ENCODE results near the gene AVEN. TPM values are rescaled to one million over a fixed set of nuclear protein-coding genes. Genes with fewer than 3 reads are reported as not detected.

AVEN gene
- polyA plus RNA-seq, 1 donor (not counting 4 experiments of a cell fraction or from before 2014, with no cell fraction given), result 16.6 TPM

DNA sequence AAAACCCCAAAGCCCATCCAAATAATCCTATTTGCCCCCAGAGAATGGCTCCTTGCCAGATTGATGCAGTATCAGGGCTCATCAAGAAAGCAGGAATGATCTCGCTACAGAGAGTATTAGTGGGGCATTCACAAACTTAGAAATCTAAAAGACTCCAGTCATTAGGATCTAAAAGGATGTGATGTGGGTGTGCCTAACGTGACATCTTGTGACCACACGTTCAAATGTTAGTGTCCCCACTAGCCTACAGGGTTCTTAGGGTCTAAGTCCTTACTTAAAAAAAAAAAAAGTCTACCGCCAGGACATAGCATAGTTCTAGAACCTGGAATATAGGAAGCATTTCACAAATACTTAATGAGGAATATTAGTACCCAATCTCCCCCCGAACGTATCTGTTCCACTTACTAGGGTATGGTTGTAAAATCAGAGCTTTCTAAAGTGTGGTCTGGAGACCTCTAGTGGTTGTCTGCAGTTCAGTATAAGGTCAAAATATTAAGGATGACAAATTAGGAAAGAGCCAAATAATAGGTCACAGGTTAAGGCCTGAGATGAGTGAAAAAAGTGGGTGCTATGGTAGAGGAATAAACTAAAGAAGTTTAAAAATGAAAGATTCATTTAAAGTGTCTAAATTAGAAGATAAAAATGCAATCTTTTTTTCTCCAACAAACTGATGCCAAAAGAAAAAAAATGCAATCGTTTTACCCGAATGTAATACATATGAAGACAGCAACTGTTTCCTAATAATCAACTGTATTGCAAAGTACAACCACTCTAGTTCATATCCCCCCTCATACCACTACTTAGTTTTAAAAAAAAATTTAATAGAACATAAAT is 75.0 kb downstream of the AVEN start:
- FAIRE-seq (no peak), DNase-seq (ENCODE audit: low read depth, low spot score) (no peak)
- H3K79me2 ChIP-seq (ENCODE audit: control insufficient read depth, insufficient read depth, low read length), result no peaks in the 10 kb centered on the region
- H3K4me2 ChIP-seq (ENCODE audit: control insufficient read depth, extremely low read depth, insufficient read depth, low read depth, low read length), result no peak overlapping the region
- no peaks in the 10 kb centered on the region for H3K9me3 ChIP-seq (ENCODE audit: control insufficient read depth, low read depth, low read length)
- no peak overlapping the region for H3K4me3 ChIP-seq (ENCODE audit: control insufficient read depth in 2 of 3, extremely low read depth in 1 of 3, insufficient read depth in 2 of 3, low read depth in 1 of 3, low read length in 3 of 3)
- dilution Hi-C loops (cut with MboI; ENCODE audit: extremely low pct_ligation_motif_present, low sequenced_read_pairs), result loop anchor here (25.0 kb wide), 1 partner anchor 227 kb away; no protein-coding TSS in a partner anchor
- no peak for TF ChIP-seq EZH2 (IDR thresholded peaks at IDR 0.05; ENCODE audit: low read length)
- TF ChIP-seq, protein P1, sequence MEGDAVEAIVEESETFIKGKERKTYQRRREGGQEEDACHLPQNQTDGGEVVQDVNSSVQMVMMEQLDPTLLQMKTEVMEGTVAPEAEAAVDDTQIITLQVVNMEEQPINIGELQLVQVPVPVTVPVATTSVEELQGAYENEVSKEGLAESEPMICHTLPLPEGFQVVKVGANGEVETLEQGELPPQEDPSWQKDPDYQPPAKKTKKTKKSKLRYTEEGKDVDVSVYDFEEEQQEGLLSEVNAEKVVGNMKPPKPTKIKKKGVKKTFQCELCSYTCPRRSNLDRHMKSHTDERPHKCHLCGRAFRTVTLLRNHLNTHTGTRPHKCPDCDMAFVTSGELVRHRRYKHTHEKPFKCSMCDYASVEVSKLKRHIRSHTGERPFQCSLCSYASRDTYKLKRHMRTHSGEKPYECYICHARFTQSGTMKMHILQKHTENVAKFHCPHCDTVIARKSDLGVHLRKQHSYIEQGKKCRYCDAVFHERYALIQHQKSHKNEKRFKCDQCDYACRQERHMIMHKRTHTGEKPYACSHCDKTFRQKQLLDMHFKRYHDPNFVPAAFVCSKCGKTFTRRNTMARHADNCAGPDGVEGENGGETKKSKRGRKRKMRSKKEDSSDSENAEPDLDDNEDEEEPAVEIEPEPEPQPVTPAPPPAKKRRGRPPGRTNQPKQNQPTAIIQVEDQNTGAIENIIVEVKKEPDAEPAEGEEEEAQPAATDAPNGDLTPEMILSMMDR (optimal IDR thresholded peaks at IDR 0.05 in 1 of 3, IDR thresholded peaks at IDR 0.05 in 1 of 3, conservative IDR thresholded peaks at IDR 0.05 in 1 of 3; ENCODE audit: extremely low read depth in 1 of 3, insufficient read depth in 2 of 3, low read length in 3 of 3), result peak in 2 of 3 experiments; percentile 53 to 59
- no peak overlapping the region for H2AFZ ChIP-seq (ENCODE audit: control insufficient read depth, low read length)
- H3K9me1 ChIP-seq (ENCODE audit: control insufficient read depth, extremely low read depth, insufficient read depth, low read length), result no peaks in the 10 kb centered on the region
- H3K9ac ChIP-seq (ENCODE audit: control insufficient read depth, extremely low read depth, insufficient read depth, low read length), result no peak overlapping the region
- H4K20me1 ChIP-seq (ENCODE audit: control insufficient read depth, extremely low read depth, insufficient read depth, low read length), result no peaks in the 10 kb centered on the region
- no peaks in the 10 kb centered on the region for H3K27me3 ChIP-seq (ENCODE audit: control insufficient read depth, extremely low read depth, insufficient read depth, low read length)
- H3K36me3 ChIP-seq (ENCODE audit: control insufficient read depth in 2 of 2, extremely low read depth in 1 of 2, insufficient read depth in 2 of 2, low read length in 2 of 2), result no peaks in the 10 kb centered on the region
- no peak overlapping the region for H3K27ac ChIP-seq (ENCODE audit: control insufficient read depth, insufficient read depth, low read length)
- H3K4me1 ChIP-seq (ENCODE audit: control insufficient read depth, extremely low read depth, insufficient read depth, low read length), result no peaks in the 10 kb centered on the region

DNA sequence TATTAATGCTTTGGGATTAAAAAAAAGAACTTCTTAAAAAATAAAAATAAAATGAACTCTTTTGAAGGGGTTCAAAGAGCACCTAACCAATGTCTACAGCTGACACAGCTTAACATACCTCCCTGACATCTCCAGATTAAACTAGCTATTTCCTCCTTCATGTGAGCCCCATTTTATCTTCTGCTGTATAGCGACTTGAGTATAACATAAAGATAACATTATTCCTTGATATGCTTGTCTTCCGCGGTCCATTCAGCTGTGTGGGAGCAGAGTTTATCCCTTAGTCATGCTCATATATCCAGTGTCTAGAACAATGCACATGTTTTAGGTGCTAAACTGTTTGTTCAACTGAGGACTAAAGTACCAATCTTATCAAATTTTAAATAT is 78.5 kb downstream of the AVEN start:
- FAIRE-seq (no peak), DNase-seq (ENCODE audit: low read depth, low spot score) (no peak)
- no peak overlapping the region for H3K27ac ChIP-seq (ENCODE audit: control insufficient read depth, insufficient read depth, low read length)
- H3K9me1 ChIP-seq (ENCODE audit: control insufficient read depth, extremely low read depth, insufficient read depth, low read length), result no peaks in the 10 kb centered on the region
- no peaks in the 10 kb centered on the region for H3K36me3 ChIP-seq (ENCODE audit: control insufficient read depth in 2 of 2, extremely low read depth in 1 of 2, insufficient read depth in 2 of 2, low read length in 2 of 2)
- TF ChIP-seq, protein P1 (optimal IDR thresholded peaks at IDR 0.05 in 1 of 3, IDR thresholded peaks at IDR 0.05 in 1 of 3, conservative IDR thresholded peaks at IDR 0.05 in 1 of 3; ENCODE audit: extremely low read depth in 1 of 3, insufficient read depth in 2 of 3, low read length in 3 of 3), result no peak
- no peak for TF ChIP-seq EZH2 (IDR thresholded peaks at IDR 0.05; ENCODE audit: low read length)
- H3K4me2 ChIP-seq (ENCODE audit: control insufficient read depth, extremely low read depth, insufficient read depth, low read depth, low read length), result no peak overlapping the region
- no peaks in the 10 kb centered on the region for H4K20me1 ChIP-seq (ENCODE audit: control insufficient read depth, extremely low read depth, insufficient read depth, low read length)
- no peak overlapping the region for H3K4me3 ChIP-seq (ENCODE audit: control insufficient read depth in 2 of 3, extremely low read depth in 1 of 3, insufficient read depth in 2 of 3, low read depth in 1 of 3, low read length in 3 of 3)
- no peak overlapping the region for H3K9ac ChIP-seq (ENCODE audit: control insufficient read depth, extremely low read depth, insufficient read depth, low read length)
- no peak overlapping the region for H2AFZ ChIP-seq (ENCODE audit: control insufficient read depth, low read length)
- dilution Hi-C loops (cut with MboI; ENCODE audit: extremely low pct_ligation_motif_present, low sequenced_read_pairs), result loop anchor here (25.0 kb wide), 1 partner anchor 223 kb away; no protein-coding TSS in a partner anchor
- H3K4me1 ChIP-seq (ENCODE audit: control insufficient read depth, extremely low read depth, insufficient read depth, low read length), result no peaks in the 10 kb centered on the region
- H3K79me2 ChIP-seq (ENCODE audit: control insufficient read depth, insufficient read depth, low read length), result no peaks in the 10 kb centered on the region
- no peaks in the 10 kb centered on the region for H3K9me3 ChIP-seq (ENCODE audit: control insufficient read depth, low read depth, low read length)
- no peaks in the 10 kb centered on the region for H3K27me3 ChIP-seq (ENCODE audit: control insufficient read depth, extremely low read depth, insufficient read depth, low read length)
